HEK293 (cell line): ENCODE results near the gene UFSP2.

Experiments used
- CTCF ChIA-PET: fragments of 350-600 bp; formaldehyde crosslinking; extraction: SDS; loops from one replicate; lab custom pipeline; 2021; ENCODE audit warnings: antibody characterized with exemption; lab: Yijun Ruan, JAX
- POLR2A ChIA-PET: fragments of 300-600 bp; formaldehyde crosslinking; extraction: SDS; loops from one replicate; lab custom pipeline; 2020; ENCODE audit warnings: antibody characterized with exemption, inconsistent platforms; lab: Yijun Ruan, JAX
- H3K27ac ChIP-seq: fragments of 200-500 bp; sonication (Bioruptor generic); 2 replicates; pipeline ENCODE4 v1.5.1; 2014; ENCODE audit warnings: low read depth, low read length, control low read depth, inconsistent platforms; ENCODE audit errors: extremely low read depth
- H3K36me3 ChIP-seq, 2 experiments: fragments of 200-500 bp in 1 of 2; sonication (Bioruptor generic) in 1 of 2; 1 replicate in 1 of 2; 2 replicates in 1 of 2; pipeline ENCODE4 v1.5.1; 2014 to 2017; ENCODE audit warnings: inconsistent platforms in 2 of 2, low read length in 2 of 2; ENCODE audit not compliant: control insufficient read depth in 2 of 2, insufficient read depth in 1 of 2
- H3K4me1 ChIP-seq: fragments of 200-500 bp; sonication (Bioruptor generic); 2 replicates; pipeline ENCODE4 v1.5.1; 2014; ENCODE audit warnings: mild to moderate bottlenecking, low read length, inconsistent platforms; ENCODE audit not compliant: control insufficient read depth, insufficient read depth
- H3K4me3 ChIP-seq: 2 replicates; pipeline ENCODE4 v1.5.1; 2011; ENCODE audit warnings: low read depth, mild to moderate bottlenecking, control low read depth, low read length, moderate library complexity
- H3K9me3 ChIP-seq: fragments of 200-500 bp; sonication (Bioruptor generic); 2 replicates; pipeline ENCODE4 v1.5.1; 2014; ENCODE audit warnings: low read depth, low read length, inconsistent platforms; ENCODE audit not compliant: control insufficient read depth, insufficient read depth
- EGR2 ChIP-seq: fragments of 450-650 bp; formaldehyde crosslinking; IDR thresholded peaks from 2 replicates; pipeline ENCODE4 v1.5.1; 2016; ENCODE audit warnings: low read depth, missing biosample characterization, missing genetic modification characterization
- GLIS2 ChIP-seq: fragments of 450-650 bp; formaldehyde crosslinking; IDR thresholded peaks from 2 replicates; pipeline ENCODE4 v1.5.1; 2016; ENCODE audit warnings: missing biosample characterization, missing genetic modification characterization
- KLF1 ChIP-seq: fragments of 450-650 bp; formaldehyde crosslinking; IDR thresholded peaks from 2 replicates; pipeline ENCODE4 v1.5.1; 2016; ENCODE audit warnings: missing biosample characterization, missing genetic modification characterization
- OSR2 ChIP-seq: fragments of 450-650 bp; formaldehyde crosslinking; IDR thresholded peaks from 2 replicates; pipeline ENCODE4 v1.5.1; 2016; ENCODE audit warnings: missing biosample characterization, missing genetic modification characterization
- ZFHX2 ChIP-seq: fragments of 450-650 bp; formaldehyde crosslinking; conservative IDR thresholded peaks from 2 replicates; pipeline ENCODE4 v1.5.1; 2016; ENCODE audit warnings: missing biosample characterization, missing genetic modification characterization
- ZNF10 ChIP-seq: fragments of 450-650 bp; formaldehyde crosslinking; IDR thresholded peaks from 2 replicates; pipeline ENCODE4 v1.5.1; 2017; ENCODE audit warnings: missing biosample characterization, missing genetic modification characterization
- ZNF121 ChIP-seq: fragments of 450-650 bp; formaldehyde crosslinking; IDR thresholded peaks from 2 replicates; pipeline ENCODE4 v1.5.1; 2016; ENCODE audit warnings: missing biosample characterization, missing genetic modification characterization
- ZNF391 ChIP-seq: fragments of 450-650 bp; formaldehyde crosslinking; IDR thresholded peaks from 2 replicates; pipeline ENCODE4 v1.5.1; 2016; ENCODE audit warnings: low read depth, missing biosample characterization, missing genetic modification characterization, borderline replicate concordance
- ZNF394 ChIP-seq: fragments of 450-650 bp; formaldehyde crosslinking; IDR thresholded peaks from 2 replicates; pipeline ENCODE4 v1.5.1; 2016; ENCODE audit warnings: missing biosample characterization, missing genetic modification characterization, mild to moderate bottlenecking, moderate library complexity, borderline replicate concordance
- ZNF510 ChIP-seq: fragments of 450-650 bp; formaldehyde crosslinking; IDR thresholded peaks from 2 replicates; pipeline ENCODE4 v1.5.1; 2018; ENCODE audit warnings: mild to moderate bottlenecking, missing genetic modification characterization, missing biosample characterization; ENCODE audit not compliant: insufficient replicate concordance
- ZNF521 ChIP-seq: fragments of 450-650 bp; formaldehyde crosslinking; IDR thresholded peaks from 2 replicates; pipeline ENCODE4 v1.5.1; 2017; ENCODE audit warnings: missing biosample characterization, mild to moderate bottlenecking, missing genetic modification characterization
- ZNF549 ChIP-seq: fragments of 450-650 bp; IDR thresholded peaks from 2 replicates; pipeline ENCODE4 v1.5.1; 2018; ENCODE audit warnings: missing biosample characterization, missing genetic modification characterization, mild to moderate bottlenecking, inconsistent platforms, moderate library complexity
- ZNF585B ChIP-seq: fragments of 450-650 bp; formaldehyde crosslinking; IDR thresholded peaks from 2 replicates; pipeline ENCODE4 v1.5.1; 2016; ENCODE audit warnings: missing biosample characterization, missing genetic modification characterization
- ZNF707 ChIP-seq: fragments of 450-650 bp; formaldehyde crosslinking; IDR thresholded peaks from 2 replicates; pipeline ENCODE4 v1.5.1; 2016; ENCODE audit warnings: missing biosample characterization, missing genetic modification characterization
- ZNF76 ChIP-seq: fragments of 450-650 bp; formaldehyde crosslinking; IDR thresholded peaks from 2 replicates; pipeline ENCODE4; 2016; ENCODE audit warnings: low read depth, missing biosample characterization, missing genetic modification characterization, borderline replicate concordance
- TF ChIP-seq, protein P1 (sequence below): fragments of 450-650 bp; formaldehyde crosslinking; IDR thresholded peaks from 2 replicates; pipeline ENCODE4 v1.5.1; 2016; ENCODE audit warnings: missing biosample characterization, missing genetic modification characterization
- TF ChIP-seq, protein P2 (sequence below): fragments of 450-650 bp; formaldehyde crosslinking; IDR thresholded peaks from 2 replicates; pipeline ENCODE4 v1.5.1; 2016; ENCODE audit warnings: missing biosample characterization, missing genetic modification characterization, borderline replicate concordance
- TF ChIP-seq, protein P3 (sequence below): fragments of 450-650 bp; formaldehyde crosslinking; IDR thresholded peaks from 2 replicates; pipeline ENCODE4 v1.5.1; 2016; ENCODE audit warnings: missing biosample characterization, missing genetic modification characterization
- TF ChIP-seq, protein P4 (sequence below): fragments of 450-650 bp; formaldehyde crosslinking; IDR thresholded peaks from 2 replicates; pipeline ENCODE4 v1.5.1; 2017; ENCODE audit warnings: missing biosample characterization, missing genetic modification characterization

Gene UFSP2

DNA sequence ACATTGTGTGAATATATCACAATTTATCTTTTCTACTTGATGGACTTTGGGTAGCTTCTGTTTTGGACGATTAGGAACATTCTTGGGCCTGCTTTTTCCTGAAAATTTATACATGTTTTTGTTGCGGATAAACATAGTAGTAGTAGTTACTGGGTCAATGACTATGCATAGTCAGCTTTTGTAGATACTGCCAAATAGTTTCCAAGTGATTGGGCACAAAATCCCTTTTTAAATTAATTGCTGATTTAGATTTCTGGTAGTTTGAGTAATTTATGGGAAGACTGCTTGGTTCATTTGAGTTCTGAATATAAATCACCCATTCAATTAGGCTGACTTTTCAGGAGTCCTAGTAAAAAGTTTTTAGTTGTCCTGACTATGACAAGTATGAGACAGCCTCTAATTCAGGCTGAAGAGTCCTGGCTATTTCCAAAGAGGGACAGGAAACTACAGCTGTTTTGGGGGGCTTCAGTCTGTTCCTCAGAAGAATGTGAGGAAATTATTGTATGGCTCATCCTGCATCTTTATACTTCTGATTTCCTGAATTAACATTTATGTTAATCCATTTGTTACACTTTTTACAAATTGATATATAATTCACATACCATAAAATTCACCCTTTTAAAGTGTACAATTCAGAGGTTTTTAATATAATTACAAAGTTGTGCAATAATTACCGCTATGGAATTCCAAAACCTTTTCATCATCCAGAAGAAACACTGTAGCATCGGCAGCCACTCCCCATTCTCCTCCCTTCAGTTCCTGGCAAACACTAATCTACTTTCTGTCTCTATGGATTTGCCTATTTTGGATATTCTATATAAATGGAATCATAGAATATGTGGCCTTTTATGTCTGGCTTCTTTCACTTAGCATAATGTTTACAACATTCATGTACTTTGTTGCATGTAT, 44.2 kb downstream of the UFSP2 start:
- POLR2A ChIA-PET: interaction anchor here (1.4 kb wide), 1 partner anchor 15 kb away, joined by 3 read pairs; the partner anchor contains the start of gene ANKRD37
- H3K9me3 ChIP-seq: no peaks in the 10 kb centered on the region
- peaks cover 0 to 19% of the 10 kb centered on the region in 2 experiments; a peak in 1 of 3 replicates for H3K36me3 ChIP-seq
- no peaks in the 10 kb centered on the region for H3K4me1 ChIP-seq
- H3K27ac ChIP-seq: no peak overlapping the region
- H3K4me3 ChIP-seq: no peak overlapping the region
- CTCF ChIA-PET: no interaction called here
- TF ChIP-seq ZNF121 (tag by site-specific recombination): no peak
- TF ChIP-seq EGR2 (tag by site-specific recombination): no peak
- no peak for TF ChIP-seq ZNF585B (tag by site-specific recombination)
- no peak for TF ChIP-seq OSR2 (tag by site-specific recombination)
- TF ChIP-seq ZNF394 (tag by site-specific recombination): no peak
- TF ChIP-seq, protein P1, sequence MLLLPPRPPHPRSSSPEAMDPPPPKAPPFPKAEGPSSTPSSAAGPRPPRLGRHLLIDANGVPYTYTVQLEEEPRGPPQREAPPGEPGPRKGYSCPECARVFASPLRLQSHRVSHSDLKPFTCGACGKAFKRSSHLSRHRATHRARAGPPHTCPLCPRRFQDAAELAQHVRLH: no peak
- TF ChIP-seq ZNF10: no peak
- no peak for TF ChIP-seq ZNF391
- TF ChIP-seq ZNF549 (tag by site-specific recombination): no peak
- TF ChIP-seq ZNF76 (tag by site-specific recombination): no peak
- no peak for TF ChIP-seq ZNF707 (tag by site-specific recombination)
- TF ChIP-seq ZNF510 (tag by site-specific recombination): no peak
- TF ChIP-seq KLF1 (tag by site-specific recombination): no peak
- TF ChIP-seq, protein P2, sequence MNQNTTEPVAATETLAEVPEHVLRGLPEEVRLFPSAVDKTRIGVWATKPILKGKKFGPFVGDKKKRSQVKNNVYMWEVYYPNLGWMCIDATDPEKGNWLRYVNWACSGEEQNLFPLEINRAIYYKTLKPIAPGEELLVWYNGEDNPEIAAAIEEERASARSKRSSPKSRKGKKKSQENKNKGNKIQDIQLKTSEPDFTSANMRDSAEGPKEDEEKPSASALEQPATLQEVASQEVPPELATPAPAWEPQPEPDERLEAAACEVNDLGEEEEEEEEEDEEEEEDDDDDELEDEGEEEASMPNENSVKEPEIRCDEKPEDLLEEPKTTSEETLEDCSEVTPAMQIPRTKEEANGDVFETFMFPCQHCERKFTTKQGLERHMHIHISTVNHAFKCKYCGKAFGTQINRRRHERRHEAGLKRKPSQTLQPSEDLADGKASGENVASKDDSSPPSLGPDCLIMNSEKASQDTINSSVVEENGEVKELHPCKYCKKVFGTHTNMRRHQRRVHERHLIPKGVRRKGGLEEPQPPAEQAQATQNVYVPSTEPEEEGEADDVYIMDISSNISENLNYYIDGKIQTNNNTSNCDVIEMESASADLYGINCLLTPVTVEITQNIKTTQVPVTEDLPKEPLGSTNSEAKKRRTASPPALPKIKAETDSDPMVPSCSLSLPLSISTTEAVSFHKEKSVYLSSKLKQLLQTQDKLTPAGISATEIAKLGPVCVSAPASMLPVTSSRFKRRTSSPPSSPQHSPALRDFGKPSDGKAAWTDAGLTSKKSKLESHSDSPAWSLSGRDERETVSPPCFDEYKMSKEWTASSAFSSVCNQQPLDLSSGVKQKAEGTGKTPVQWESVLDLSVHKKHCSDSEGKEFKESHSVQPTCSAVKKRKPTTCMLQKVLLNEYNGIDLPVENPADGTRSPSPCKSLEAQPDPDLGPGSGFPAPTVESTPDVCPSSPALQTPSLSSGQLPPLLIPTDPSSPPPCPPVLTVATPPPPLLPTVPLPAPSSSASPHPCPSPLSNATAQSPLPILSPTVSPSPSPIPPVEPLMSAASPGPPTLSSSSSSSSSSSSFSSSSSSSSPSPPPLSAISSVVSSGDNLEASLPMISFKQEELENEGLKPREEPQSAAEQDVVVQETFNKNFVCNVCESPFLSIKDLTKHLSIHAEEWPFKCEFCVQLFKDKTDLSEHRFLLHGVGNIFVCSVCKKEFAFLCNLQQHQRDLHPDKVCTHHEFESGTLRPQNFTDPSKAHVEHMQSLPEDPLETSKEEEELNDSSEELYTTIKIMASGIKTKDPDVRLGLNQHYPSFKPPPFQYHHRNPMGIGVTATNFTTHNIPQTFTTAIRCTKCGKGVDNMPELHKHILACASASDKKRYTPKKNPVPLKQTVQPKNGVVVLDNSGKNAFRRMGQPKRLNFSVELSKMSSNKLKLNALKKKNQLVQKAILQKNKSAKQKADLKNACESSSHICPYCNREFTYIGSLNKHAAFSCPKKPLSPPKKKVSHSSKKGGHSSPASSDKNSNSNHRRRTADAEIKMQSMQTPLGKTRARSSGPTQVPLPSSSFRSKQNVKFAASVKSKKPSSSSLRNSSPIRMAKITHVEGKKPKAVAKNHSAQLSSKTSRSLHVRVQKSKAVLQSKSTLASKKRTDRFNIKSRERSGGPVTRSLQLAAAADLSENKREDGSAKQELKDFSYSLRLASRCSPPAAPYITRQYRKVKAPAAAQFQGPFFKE (tag by site-specific recombination): no peak
- no peak for TF ChIP-seq ZNF521
- TF ChIP-seq, protein P3, sequence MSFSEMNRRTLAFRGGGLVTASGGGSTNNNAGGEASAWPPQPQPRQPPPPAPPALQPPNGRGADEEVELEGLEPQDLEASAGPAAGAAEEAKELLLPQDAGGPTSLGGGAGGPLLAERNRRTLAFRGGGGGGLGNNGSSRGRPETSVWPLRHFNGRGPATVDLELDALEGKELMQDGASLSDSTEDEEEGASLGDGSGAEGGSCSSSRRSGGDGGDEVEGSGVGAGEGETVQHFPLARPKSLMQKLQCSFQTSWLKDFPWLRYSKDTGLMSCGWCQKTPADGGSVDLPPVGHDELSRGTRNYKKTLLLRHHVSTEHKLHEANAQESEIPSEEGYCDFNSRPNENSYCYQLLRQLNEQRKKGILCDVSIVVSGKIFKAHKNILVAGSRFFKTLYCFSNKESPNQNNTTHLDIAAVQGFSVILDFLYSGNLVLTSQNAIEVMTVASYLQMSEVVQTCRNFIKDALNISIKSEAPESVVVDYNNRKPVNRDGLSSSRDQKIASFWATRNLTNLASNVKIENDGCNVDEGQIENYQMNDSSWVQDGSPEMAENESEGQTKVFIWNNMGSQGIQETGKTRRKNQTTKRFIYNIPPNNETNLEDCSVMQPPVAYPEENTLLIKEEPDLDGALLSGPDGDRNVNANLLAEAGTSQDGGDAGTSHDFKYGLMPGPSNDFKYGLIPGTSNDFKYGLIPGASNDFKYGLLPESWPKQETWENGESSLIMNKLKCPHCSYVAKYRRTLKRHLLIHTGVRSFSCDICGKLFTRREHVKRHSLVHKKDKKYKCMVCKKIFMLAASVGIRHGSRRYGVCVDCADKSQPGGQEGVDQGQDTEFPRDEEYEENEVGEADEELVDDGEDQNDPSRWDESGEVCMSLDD: no peak
- TF ChIP-seq, protein P4, sequence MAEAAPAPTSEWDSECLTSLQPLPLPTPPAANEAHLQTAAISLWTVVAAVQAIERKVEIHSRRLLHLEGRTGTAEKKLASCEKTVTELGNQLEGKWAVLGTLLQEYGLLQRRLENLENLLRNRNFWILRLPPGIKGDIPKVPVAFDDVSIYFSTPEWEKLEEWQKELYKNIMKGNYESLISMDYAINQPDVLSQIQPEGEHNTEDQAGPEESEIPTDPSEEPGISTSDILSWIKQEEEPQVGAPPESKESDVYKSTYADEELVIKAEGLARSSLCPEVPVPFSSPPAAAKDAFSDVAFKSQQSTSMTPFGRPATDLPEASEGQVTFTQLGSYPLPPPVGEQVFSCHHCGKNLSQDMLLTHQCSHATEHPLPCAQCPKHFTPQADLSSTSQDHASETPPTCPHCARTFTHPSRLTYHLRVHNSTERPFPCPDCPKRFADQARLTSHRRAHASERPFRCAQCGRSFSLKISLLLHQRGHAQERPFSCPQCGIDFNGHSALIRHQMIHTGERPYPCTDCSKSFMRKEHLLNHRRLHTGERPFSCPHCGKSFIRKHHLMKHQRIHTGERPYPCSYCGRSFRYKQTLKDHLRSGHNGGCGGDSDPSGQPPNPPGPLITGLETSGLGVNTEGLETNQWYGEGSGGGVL: no peak
- TF ChIP-seq GLIS2: no peak
- TF ChIP-seq ZFHX2 (tag by site-specific recombination): no peak
- TF ChIP-seq, all 188 proteins: peak for 0
